GM19455 (cell line): ENCODE results near the gene SARS2.
A peak's percentile ranks its signal among the peaks of the same experiment; 100 is the strongest.
"Not testable (repeated sequence)": the region's sequence is repeated elsewhere in the genome, so short reads cannot be mapped to it uniquely, and the experiment has no call there.

Experiments used
- ATAC-seq: cut with Tn5 transposase; IDR thresholded peaks from one replicate; pipeline ENCODE4 v1.9.1; 2021; ENCODE audit not compliant: unreplicated experiment

Gene SARS2, protein sequence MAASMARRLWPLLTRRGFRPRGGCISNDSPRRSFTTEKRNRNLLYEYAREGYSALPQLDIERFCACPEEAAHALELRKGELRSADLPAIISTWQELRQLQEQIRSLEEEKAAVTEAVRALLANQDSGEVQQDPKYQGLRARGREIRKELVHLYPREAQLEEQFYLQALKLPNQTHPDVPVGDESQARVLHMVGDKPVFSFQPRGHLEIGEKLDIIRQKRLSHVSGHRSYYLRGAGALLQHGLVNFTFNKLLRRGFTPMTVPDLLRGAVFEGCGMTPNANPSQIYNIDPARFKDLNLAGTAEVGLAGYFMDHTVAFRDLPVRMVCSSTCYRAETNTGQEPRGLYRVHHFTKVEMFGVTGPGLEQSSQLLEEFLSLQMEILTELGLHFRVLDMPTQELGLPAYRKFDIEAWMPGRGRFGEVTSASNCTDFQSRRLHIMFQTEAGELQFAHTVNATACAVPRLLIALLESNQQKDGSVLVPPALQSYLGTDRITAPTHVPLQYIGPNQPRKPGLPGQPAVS

DNA sequence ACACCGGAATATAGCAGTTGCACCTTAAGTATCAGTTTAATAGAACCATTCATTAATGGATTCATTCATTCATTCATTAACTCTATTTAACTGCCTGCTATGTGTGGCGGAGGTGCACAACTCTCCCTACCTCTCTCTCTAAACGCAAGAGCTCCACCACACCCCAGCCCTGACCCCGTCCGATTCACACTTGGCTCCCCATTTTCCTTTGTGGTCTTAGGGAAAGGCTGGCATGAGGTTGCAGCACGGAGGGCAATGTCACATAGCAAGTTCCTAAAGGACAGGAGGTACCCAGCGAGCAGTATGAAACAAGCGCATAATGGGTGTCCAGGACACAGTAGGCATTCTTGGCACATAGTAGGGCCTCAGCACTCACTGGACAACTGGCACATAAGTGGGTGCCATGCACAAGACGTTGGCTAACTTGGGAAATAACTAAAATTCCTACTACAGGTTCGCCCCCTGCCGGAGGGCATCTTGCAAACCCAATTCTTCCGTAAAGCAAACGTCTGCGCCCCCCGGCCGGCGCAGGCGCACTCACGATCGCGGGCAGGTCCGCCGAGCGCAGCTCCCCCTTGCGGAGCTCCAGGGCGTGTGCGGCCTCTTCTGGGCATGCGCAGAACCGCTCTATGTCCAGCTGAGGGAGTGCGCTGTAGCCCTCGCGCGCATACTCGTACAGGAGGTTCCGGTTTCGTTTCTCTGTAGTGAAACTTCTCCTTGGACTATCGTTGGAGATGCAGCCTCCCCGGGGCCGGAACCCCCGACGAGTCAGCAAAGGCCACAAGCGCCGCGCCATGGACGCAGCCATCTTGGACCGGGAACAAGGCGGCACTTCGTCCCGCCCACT, at the start of gene SARS2:
Gene SARS2 (minus strand): TSS at position 835 of the 847 bp plus-strand sequence. CDS start 27 bp downstream, at position 808.
- peak; percentile 57 for ATAC-seq

DNA sequence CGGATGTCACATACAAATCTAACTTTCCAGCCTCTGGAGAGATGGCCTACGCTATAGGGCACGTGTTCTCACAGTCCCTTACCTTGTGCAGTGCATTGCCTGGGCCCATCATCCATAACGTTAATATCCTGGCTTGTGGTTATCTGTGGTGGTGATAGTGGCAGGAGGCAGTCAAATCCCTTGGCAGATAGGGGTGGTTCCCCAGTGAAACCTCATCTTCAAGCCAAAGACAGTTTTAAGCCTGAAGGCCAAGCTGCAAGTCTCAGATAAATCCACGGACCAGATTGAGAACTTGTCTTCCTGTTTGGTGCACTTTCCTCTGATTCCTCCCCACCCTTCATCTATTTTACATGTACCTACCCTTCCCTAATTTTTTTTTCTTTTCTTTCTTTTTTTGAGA, 49.2 kb upstream of the SARS2 start:
- no peak for ATAC-seq

DNA sequence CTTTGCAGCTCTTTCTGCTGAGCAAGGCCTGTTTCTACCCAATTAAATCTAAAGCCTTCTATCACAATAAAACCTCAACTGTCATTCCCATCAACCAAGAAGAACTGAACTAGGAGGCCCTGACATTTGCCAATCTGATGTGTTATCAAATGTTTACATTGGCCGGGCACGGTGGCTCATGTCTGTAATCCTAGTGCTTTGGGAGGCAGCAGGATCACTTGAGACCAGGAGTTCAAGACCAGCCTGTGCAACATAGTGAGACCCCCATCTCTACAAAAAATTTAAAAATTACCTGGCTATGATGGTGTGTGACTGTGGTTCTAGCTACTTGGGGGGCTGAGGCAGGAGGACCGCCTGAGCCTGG, 47.7 kb upstream of the SARS2 start:
- no peak for ATAC-seq

DNA sequence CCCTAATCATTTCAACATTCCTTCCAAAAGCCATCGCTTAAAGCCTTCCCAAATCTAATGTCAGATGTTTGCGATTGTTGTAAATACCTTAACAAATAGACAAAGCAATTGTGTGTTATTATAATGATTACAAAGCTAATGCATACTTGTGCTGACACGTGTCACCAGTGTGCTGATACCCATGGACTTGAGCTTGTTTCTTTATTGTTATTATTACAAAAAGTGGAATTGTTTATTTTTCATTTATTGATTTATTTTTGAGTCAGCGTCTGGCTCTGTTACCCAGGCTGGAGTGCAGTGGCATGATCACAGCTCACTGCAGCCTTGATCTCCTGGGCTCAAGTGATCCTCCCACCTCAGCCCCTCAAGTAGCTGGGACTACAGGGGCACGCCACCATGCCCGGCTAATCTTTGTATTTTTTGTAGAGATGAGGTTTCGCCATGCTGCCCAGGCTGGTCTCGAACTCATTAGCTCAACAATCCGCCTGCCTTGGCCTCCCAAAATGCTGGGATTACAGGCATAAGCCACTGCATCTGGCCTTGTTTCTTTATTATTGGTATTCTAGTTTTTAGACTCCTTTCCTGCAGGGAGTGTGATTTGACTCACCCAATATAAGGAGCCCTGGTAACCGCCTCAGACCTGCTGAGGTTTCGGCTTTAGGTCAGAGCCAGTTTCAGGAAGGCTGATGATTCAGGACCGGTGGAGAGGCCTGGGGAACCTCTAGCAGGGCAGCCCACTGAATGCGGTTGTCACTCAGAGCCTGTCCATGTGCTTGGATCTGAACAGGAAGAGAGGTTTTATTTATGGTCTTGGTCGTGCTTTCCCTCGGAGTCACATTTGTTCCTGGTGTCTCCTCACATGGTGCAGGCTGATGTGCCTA, 47.1 kb upstream of the SARS2 start:
- ATAC-seq: no peak

DNA sequence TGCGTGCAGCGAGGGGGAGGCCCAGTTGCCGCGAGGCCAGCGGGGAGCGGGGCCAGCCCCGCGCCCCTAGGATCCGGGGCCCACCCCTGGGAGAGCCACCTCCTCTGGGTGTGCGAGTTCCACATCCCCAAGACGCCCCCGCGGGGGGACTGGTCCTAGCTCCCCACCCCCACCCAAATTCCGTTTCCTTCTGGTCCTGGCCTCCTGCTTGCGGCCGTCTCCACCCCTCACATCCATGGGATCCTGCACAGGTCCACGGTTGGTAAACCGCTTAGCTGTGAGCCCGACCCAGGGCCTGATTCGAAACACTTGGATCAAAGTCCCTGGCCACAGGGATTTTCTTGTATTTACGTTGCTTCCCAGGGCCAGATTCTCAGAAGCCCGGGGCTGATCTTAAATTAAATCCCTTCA, 45.3 kb upstream of the SARS2 start:
- no peak for ATAC-seq

DNA sequence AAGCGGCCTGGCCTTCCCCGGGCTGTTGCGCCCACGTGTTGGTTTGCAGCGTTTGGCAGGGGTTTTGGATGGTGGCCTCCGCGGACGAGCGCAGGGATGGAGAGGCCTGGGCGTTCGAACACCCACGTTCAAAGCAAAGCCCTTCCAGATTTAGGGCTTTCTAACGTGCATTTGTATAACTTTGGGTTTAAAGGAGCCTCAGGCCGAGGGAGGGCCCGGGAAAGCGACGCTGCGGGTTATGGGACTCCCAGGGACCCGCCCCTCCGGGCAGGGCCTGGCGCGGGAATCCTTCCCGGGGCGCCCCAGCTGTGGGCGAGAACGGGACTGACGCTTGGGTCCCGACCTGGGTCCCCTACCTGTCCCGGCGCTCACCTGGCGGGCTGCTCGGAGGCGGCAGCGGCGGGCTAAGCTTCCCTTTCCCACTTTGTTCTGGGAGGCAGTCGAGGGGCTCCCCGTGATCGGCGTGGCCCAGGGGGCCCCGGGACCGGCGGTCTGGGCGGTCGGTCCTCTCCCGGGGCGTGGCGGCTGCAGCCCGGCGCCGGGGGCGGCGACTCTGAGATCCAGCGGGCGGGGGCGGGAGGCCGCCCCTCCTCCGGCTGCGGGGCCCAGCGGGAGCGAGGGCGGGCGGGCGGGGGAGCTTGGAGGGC, 44.8 kb upstream of the SARS2 start, which contains the start of gene FBXO17:
Gene FBXO17 (minus strand): TSS at position 529 of the 647 bp plus-strand sequence. CDS start 25,423 bp downstream, outside the sequence.
- ATAC-seq: no peak

DNA sequence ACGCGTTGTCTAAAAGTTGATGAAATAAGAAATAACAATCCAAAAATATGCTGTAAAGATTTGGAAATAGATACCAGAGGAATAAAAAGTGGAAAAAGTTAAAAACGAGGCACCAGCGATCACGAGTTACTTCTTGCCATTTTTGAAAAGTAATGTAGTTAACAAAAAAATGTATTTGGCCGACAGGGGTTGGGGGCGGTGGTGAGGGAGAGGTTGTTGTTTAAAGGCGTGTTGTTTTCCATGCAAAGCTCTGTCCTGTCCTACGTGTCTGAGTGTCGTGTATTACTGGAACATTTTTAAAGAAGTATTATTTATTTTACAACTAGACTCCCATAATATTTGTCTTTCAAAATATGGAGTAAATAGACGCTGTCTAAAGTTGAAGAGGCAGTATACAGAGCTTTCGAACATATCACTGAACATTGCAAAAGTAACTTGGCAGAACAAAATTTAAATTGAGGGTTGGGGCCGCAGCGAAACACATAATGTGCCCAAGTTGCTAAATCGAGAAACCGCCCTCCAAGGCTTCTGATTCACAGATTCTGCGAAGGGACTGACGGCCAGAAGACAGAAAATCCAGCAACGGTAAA, 44.2 kb upstream of the SARS2 start:
- ATAC-seq: no peak

DNA sequence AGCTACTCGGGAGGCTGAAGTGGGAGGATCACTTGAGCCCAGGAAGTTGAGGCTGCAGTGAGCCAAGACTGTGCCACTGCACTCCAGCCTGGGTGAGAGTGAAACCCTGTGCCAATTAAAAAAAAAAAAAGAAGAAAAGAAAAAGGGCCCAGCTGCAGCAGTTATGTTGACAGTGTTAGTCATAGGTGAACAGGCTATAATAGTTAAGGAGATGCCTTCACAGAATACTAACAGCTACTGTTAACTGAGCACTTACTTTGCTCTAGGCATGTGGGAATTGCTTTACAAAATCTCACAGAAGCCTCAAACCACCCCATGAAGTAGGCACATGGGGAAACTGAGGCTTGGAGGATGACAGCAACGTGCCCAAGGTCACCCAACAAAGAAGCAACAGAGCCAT, 41.1 kb upstream of the SARS2 start:
- ATAC-seq: no peak

DNA sequence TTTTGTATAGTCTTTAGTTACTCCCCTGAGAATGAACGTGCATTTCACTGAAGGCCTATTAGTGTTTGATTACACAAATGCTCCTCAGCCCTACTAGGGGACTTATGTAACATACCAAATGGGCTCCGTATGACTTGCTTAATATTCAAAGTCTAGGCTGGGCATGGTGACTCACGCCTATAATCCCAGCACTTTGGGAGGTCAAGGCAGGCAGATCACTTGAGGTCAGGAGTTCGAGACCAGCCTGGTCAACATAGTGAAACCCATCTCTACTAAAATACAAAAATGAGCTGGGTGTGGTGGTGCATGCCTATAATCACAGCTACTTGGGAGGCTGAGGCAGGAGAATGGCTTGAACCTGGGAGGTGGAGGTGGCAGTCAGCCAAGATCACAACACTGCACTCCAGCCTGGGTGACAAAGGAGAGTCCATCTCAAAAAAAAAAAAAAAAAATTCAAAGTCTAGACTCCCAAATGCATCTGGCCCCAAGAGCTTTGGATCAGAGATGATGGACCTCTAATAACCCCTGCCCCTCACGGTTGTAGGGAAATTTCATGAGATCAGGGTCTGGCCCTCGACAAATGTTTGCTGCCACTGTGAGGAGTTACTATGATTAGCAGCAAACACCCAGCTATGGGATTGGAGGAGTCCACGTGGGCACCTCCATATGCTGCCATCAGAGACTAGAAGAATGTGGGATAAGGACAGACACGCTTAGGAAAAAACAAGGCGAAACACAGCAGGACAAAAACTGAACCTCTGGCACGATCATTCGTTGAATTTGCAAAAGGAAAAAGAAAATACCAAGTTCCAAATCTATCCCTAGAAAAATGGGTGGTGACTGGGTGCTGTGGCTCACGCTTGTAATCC, 40.3 kb upstream of the SARS2 start:
- no peak for ATAC-seq

DNA sequence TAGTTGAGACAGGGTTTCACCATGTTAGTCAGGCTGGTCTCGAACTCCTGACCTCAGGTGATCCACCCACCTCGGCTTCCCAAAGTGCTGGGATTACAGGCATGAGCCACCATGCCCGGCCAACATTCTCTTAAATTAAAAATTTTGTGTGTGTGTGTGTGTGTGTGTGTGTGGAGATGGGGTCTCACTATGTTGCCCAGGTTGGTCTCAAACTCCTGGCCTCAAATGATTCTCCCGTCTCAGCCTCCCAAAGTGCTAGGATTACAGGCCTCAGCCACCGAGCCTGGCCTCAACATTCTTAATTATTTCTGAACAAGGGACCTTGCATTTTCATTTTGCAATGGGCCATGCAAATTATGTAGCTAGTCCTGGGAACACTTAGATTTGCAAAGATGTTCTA, 35.6 kb upstream of the SARS2 start:
- ATAC-seq: not testable (repeated sequence)

DNA sequence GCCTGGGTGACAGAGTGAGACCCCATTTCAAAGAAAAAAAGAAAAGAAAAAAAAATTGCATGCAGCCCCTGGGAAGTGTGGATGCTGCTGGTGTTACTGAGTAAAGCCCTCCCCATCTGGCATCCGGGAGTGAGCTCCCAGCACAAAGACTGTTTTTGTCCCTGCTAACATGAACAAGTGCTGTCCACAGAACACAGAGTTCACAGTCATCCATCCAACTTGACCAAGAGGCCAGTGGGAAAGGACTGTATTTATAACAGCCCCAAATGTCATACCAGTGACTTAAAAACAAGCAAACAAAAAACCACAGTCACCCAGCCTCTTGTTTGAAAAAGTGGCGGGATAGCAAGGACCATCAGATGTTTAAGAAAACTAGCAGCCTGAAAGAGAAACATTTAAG, 34.2 kb upstream of the SARS2 start:
- no peak for ATAC-seq

DNA sequence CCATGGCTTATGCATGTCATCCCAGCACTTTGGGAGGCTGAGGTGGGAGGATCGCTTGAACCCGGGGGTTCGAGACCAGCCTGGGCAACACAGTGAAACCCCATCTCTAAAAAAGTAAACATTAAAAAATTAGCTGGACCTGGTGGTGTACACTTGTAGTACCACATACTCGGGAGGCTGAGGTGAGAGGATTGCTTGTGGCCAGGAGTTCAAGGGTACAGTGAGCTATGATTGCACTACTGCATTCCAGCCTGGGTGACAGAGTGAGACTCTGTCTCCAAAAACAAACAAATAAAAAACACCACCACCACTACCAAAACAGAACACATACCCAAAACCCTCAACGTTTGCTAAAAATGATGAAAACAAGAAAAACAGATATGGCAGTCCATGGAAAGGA, 29.1 kb upstream of the SARS2 start:
- ATAC-seq: no peak

DNA sequence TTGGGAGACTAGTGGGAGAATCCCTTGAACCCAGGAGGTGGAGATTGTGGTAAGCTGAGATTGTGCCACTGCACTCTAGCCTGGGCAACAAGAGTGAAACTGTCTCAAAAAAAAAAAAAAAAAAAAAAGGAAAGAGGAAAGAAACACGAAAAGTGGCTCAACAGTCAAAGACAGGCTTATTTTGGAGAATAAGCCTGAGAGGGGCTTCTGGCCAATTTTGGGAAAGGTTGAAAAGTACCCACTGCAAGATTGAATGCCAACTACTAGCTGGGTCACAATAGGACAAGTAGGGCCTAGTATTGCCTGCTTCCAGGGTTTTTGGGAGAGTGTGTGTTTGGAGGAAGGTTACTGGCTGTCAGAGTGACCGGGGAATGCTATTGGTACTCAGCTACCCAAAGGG, 27.7 kb upstream of the SARS2 start:
- no peak for ATAC-seq

DNA sequence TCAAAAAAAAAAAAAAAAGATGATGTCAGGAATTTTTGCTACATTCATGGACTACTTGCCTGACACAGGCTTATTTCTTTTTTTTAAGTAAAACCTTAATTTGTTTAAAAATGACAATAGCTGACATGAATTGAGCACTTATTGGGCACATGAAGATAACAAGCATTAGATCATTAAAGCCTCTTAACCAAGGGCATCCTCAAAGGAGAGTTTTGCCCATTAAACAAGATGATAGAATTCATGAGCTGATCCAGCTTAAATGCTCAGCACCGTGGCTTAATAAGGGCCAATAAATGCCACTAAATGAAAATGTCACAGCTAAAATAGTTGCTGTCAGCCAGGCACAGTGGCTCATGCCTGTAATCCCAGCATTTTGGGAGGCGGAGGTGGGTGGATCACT, 25.7 kb upstream of the SARS2 start:
- no peak for ATAC-seq

DNA sequence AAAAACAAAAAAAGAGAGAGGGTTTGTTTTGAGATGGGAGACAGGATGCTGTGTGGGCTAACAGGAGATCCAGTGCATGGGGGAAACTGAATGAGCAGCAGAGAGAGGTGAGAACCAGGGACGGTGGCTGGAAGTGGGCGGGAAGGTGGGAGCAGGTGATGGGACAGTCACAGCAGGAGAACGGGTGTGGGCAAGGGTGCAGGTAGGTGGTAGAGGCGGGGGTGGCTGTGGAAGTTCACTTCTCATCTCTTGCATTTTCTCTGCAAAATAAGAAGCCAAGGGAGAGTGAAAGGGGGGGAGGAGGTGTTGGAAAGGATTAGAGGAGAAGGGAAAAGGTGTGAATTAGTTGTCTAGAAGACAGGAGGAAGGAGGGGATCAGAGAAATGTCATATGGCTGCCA, 23.1 kb upstream of the SARS2 start:
- no peak for ATAC-seq

DNA sequence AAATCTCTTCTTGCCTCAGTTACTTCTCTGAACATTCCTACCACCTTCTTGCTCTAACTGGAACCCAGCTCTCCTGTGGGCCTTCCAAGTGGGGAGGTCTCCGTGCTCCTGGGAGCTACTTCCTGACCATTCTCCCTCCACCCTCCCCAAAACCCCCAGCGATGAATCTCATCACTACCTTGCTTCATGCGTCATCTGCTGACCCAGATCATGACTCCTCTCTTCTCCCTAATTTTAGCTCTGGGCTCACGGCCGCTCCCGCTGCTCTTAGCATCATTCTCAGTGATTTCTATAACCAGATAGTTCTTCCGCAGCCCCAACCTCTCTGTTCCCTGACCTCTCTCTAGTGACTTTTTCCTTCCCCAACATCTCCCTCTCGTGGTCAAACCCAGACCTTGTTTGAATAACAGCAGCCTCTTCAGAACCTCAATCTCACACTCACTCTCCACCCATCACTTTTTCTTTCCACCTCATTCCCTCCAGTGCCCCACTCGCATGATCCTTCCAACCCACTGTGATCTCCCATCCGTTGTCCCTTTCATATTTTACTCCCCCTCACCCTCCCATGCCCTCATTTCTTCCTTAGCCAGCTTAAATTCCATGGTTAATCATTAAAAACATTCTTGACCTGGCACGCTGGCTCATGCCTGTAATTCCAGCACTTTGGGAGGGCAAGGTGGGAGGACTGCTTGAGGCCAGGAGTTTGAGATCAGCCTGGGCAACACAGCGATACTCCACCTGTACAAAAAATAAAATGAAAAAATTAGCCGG, 22.0 kb upstream of the SARS2 start:
- no peak for ATAC-seq

DNA sequence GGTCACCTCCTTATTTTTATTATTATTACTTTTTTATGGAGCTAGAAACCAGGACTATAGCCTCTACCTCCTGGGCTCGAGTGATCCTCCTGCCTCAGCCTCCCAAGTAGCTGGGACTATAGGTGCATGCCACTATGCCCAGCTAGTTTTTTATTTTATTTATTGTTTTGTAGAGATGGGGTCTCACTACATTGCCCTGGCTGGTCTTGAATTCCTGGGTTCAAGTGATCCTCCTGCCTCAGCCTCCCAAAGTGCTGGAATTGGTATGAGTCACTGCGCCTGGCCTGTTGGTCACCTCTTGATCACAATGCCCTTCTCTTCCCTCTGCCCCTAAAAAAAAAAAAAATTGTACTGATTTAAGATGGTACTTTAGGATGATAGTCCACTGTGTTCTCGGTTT, 20.6 kb upstream of the SARS2 start:
- ATAC-seq: no peak
